Mesodermal cell (in vitro differentiated cells): ENCODE data around the gene ATF7IP2.
"Not testable (repeated sequence)": the region's sequence is repeated elsewhere in the genome, so short reads cannot be mapped to it uniquely, and the experiment has no call there.

Source experiments
- H3K27ac ChIP-seq: 2 replicates; pipeline ENCODE4 v1.7.0; 2013; ENCODE audit warnings: mild to moderate bottlenecking, low read depth, low read length, moderate library complexity; ENCODE audit not compliant: severe bottlenecking
- H3K36me3 ChIP-seq: 2 replicates; pipeline ENCODE4 v1.7.1; 2013; ENCODE audit warnings: mild to moderate bottlenecking, low read length, moderate library complexity; ENCODE audit not compliant: control insufficient read depth, insufficient read depth
- H3K4me1 ChIP-seq: one replicate; pipeline ENCODE4 v1.7.1; 2013; ENCODE audit warnings: mild to moderate bottlenecking, low read length; ENCODE audit not compliant: insufficient read depth, control insufficient read depth, poor library complexity, severe bottlenecking
- H3K4me3 ChIP-seq: 2 replicates; pipeline ENCODE4 v1.7.0; 2013; ENCODE audit warnings: low read length, control low read depth, mild to moderate bottlenecking; ENCODE audit not compliant: insufficient read depth, poor library complexity, severe bottlenecking; ENCODE audit errors: extremely low read depth
- H3K9me3 ChIP-seq: 2 replicates; pipeline ENCODE4 v1.7.1; 2013; ENCODE audit warnings: mild to moderate bottlenecking, low read length, moderate library complexity; ENCODE audit not compliant: control insufficient read depth
- WGBS, 2 experiments: methylation state at CpG; one replicate each; pipeline ENCODE4 v1.1.5; 2013; ENCODE audit warnings: missing lambda C conversion rate in 2 of 2; ENCODE audit not compliant: insufficient coverage in 2 of 2; 5-methylcytosine and 5-hydroxymethylcytosine counted together

The ATF7IP2 gene

DNA sequence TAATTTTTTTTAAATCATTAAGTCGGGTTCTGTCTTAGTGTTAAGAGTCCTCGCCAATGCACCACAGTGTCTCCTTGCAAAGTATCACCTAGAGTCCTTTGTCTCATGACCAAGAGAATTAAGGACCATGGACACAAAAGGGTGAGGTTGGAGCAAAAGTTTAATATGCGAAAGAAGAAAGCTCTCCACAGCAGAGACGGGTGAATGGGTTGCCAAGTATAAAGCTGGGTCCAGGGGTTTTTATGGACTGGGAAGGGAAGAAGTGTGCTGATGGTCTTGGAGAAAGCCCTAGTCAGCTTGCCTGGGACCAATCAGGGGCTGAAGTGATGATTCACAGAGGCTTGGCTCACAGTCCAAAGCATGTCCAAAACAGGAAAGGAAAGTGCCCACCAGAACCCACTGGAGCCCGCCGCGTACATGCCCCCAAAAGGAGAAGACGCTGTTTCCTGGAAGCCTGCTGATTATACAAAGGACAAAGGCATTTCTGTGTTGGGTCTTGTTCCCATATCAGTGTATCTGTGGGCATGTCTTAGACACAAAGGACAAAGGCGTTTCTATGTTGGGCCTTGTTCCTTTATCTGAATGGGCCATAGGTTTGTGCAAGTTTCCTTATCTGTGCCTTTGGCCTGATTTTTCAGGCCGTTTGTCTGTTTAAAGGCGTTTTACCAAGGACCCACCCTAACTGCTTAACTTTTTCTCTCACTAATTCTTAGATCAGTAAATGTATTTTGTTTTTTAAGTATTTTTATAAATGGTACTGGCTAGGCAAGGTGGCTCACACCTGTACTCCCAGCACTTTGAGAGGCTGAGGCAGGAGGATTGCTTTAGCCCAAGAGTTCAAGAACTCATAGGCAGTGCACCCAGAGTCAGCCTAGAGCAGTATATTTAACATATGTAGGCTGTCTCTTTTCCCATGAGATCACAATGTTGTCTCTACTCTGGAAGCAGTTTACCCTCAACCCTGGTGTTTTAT, 28.7 kb upstream of the ATF7IP2 start:
- no peak overlapping the region for H3K4me3 ChIP-seq
- no peaks in the 10 kb centered on the region for H3K36me3 ChIP-seq
- H3K9me3 ChIP-seq = peaks cover 12% of the 10 kb centered on the region
- peak overlapping the region; percentile 49 for H3K27ac ChIP-seq
- peaks cover 6% of the 10 kb centered on the region for H3K4me1 ChIP-seq
- 87 to 94% methylated on average over 6 to 9 of the region's 11 CpGs for WGBS, 2 experiments

- WGBS, 2 experiments = 94 to 97% methylated on average over 8 of the region's 8 CpGs
- H3K4me1 ChIP-seq, H3K9me3 ChIP-seq, H3K27ac ChIP-seq, H3K36me3 ChIP-seq, H3K4me3 ChIP-seq: not testable (repeated sequence)
Observed at GRCh38 chr16:10361747-10362076, 24.1 kb upstream of the ATF7IP2 start.

GRCh38 chr16:10362077-10362863, 23.6 kb upstream of the ATF7IP2 start:
- Histone ChIP-seq H3K4me1 (peaks cover 1% of the 10 kb centered on the region), H3K27ac (no peak overlapping the region), H3K4me3 (no peak overlapping the region), H3K36me3 (no peaks in the 10 kb centered on the region), H3K9me3 (no peaks in the 10 kb centered on the region)
- whole genome bisulfite sequencing, 2 experiments = 81 to 100% methylated on average over 2 to 5 of the region's 9 CpGs

DNA sequence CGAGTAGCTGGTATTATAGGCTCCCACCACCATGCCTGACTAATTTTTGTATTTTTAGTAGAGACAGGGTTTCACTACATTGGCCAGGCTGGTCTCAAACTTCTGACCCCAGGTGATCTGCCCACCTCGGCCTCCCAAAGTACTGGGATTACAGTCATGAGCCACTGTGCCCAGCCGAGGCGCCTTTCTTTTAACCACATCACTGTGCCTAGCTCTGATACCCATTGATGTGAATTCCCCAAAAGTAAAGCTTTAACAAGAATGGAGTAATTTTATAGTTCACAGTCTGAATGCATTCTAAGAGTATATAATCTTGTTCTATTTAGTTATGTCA, 23.0 kb upstream of the ATF7IP2 start:
- WGBS, 2 experiments = no CpG with 5 or more reads among the region's 4 CpGs
- H3K36me3 ChIP-seq, H3K9me3 ChIP-seq, H3K4me3 ChIP-seq, H3K27ac ChIP-seq, H3K4me1 ChIP-seq: not testable (repeated sequence)

GRCh38 chr16:10366619-10367018, 19.2 kb upstream of the ATF7IP2 start:
- not testable (repeated sequence) for H3K27ac ChIP-seq, H3K36me3 ChIP-seq, H3K4me1 ChIP-seq, H3K4me3 ChIP-seq, H3K9me3 ChIP-seq
- 93 to 95% methylated on average over 5 to 6 of the region's 8 CpGs for WGBS, 2 experiments

DNA sequence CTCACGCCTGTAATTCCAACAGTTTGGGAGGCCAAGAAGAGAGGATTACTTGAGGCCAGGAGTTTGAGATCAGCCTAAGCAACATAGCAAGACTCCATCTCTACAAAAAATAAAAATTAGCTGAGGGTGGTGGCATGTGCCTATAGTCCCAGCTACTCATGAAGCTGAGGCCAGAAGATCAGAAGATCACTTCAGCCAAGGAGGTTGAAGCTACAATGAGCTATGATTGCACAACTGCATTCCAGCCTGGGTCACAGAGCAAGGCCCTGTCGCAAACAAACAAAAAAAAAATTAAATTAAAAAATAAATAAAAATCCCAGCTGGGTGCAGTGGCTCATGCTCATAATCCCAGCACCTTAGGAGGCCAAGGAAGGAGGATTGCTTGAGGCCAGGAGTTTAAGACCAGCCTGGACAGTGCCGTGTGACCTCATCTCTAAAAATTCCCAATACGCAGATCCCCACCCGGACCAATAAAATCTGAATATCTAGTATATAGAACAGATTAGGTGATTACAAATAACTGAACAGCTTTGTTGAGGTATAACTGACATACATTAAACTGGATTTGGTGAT, 18.2 kb upstream of the ATF7IP2 start:
- 86% methylated on average over 1 of the region's 5 CpGs; no CpG with 5 or more reads in 1 of the 2 experiments for WGBS, 2 experiments

GRCh38 chr16:10368969-10369551, 16.8 kb upstream of the ATF7IP2 start:
- H3K36me3 ChIP-seq = no peaks in the 10 kb centered on the region
- H3K27ac ChIP-seq = no peak overlapping the region
- 50% methylated on average over 1 of the region's 2 CpGs; no CpG with 5 or more reads in 1 of the 2 experiments for WGBS, 2 experiments
- no peaks in the 10 kb centered on the region for H3K4me1 ChIP-seq
- no peak overlapping the region for H3K4me3 ChIP-seq
- no peaks in the 10 kb centered on the region for H3K9me3 ChIP-seq

More for the DNA sequence above, 18.2 kb upstream of the ATF7IP2 start:
- Histone ChIP-seq H3K9me3 (no peaks in the 10 kb centered on the region), H3K4me3 (no peak overlapping the region), H3K36me3 (no peaks in the 10 kb centered on the region), H3K4me1 (no peaks in the 10 kb centered on the region), H3K27ac (no peak overlapping the region)

GRCh38 chr16:10370096-10370726, 15.7 kb upstream of the ATF7IP2 start:
- Histone ChIP-seq H3K4me1 (no peaks in the 10 kb centered on the region), H3K36me3 (no peaks in the 10 kb centered on the region), H3K4me3 (no peak overlapping the region), H3K9me3 (no peaks in the 10 kb centered on the region), H3K27ac (no peak overlapping the region)
- WGBS, 2 experiments = 80 to 95% methylated on average over 2 to 3 of the region's 4 CpGs

- no CpG with 5 or more reads among the region's 2 CpGs for WGBS, 2 experiments
- Histone ChIP-seq H3K27ac (no peak overlapping the region), H3K4me3 (no peak overlapping the region), H3K9me3 (no peaks in the 10 kb centered on the region), H3K4me1 (no peaks in the 10 kb centered on the region), H3K36me3 (no peaks in the 10 kb centered on the region)
Observed at GRCh38 chr16:10371592-10371991, 14.3 kb upstream of the ATF7IP2 start.

DNA sequence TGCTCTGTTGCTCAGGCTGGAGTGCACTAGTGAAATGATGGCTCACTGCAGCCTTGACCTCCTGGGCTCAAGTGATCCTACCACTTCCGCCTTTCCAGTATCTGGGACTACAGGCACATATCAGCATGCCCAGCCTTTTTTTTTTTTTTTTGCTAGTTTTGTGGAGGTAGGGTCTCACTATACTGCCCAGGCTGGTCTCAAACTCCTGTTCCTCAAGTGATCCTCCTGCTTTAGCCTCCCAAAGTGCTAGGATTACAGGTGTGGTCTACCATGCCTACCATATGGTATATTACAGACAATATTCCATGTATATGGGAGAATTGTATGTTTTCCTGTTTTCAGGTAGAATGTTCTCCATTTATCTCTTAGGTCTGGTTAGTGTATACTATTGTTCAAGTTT, 12.3 kb upstream of the ATF7IP2 start:
- H3K27ac ChIP-seq = no peak overlapping the region
- no peak overlapping the region for H3K4me3 ChIP-seq
- no peaks in the 10 kb centered on the region for H3K9me3 ChIP-seq
- WGBS, 2 experiments = no CpG with 5 or more reads among the region's 1 CpG
- H3K4me1 ChIP-seq = no peaks in the 10 kb centered on the region
- no peaks in the 10 kb centered on the region for H3K36me3 ChIP-seq
